ENCODE data around the gene FARP1. TPM values are rescaled to one million over a fixed set of nuclear protein-coding genes. Genes with fewer than 3 reads are reported as not detected.

Gene FARP1
- total and polyA plus RNA-seq, 10 of the 15 experiments (the other 5 are each of a cell fraction or from before 2014, with no cell fraction given): 0.17 to 6.9 (median 0.68) TPM

DNA sequence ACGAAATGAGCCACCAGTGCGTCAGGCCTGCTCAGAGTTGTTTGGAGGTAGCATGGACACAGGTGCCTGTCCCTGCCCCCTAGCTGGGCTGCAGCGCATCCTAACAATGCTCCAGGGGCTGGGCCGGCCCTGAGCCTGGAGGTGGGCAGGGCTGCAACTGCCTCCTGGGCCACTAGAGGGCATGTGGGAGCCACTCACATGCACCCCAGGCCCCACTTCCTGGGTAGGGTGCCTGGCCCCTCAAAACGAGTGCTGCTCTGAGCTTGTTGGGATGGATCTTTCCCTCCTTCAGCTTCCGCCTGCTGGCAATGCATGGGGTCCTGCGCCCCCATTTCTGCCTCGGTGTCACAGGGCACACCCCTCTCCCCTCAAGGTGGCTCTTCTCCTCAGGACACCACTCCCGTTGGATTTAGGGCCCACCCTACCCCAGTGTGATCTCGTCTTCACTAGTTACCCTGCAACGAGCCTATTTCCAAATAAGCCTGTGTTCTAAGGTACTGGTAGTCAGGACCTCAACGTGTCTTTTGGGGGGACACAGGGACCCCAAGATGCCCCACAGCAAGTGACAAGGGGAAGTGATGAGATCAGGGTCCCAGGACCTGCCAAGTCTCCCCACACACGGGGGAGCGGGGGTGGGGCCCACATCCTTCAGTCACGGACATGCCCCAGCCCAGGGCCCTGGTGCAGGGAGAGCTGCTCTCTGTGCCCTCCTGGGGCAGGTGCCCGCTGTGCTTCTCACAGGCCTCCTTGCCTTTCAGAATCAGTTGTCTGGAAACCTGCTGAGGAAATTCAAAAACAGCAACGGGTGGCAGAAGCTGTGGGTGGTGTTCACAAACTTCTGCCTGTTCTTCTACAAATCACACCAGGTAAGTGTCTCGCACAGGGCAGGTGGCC lies 302.7 kb downstream of the FARP1 start:
- H3K27ac ChIP-seq (ENCODE audit: control insufficient read depth, insufficient read depth): peak overlapping the region; percentile 53
- 3% methylated on average over 18 of the region's 18 CpGs for WGBS (ENCODE audit: insufficient coverage, insufficient replicate concordance, low lambda C conversion rate, missing lambda C conversion rate)
- no peaks in the 10 kb centered on the region for H3K9me3 ChIP-seq (replicated peaks; ENCODE audit: control insufficient read depth, insufficient read depth, low read length)
- no peak overlapping the region for H3K4me3 ChIP-seq
- CTCF ChIA-PET: interaction anchor here (0.5 to 9.1 kb wide), 39 partner anchors 9 to 745 kb away, joined by 3 to 135 read pairs (median 4); no protein-coding TSS in a partner anchor
- H2AFZ ChIP-seq (ENCODE audit: control insufficient read depth, low read depth, low read length): peak overlapping the region; percentile 37
- H4K20me1 ChIP-seq (ENCODE audit: control insufficient read depth, insufficient read depth): no peaks in the 10 kb centered on the region
- H3K4me2 ChIP-seq (ENCODE audit: control insufficient read depth, insufficient read depth): peak overlapping the region; percentile 50
- DNase-seq (ENCODE audit: low read depth, low spot score) (peak; percentile 17), FAIRE-seq (peak; percentile 87), ATAC-seq (peak; percentile 97)
- no TSS peak for BruUV-seq (replicated peaks)
- POLR2A ChIA-PET: no interaction called here
- no peak overlapping the region for H3K9ac ChIP-seq (ENCODE audit: control insufficient read depth, insufficient read depth, low read length)
- RAD21 ChIA-PET (ENCODE audit: unreplicated experiment): interaction anchor here (0.6 to 4.8 kb wide), 20 partner anchors 9 to 412 kb away, joined by 3 to 89 read pairs (median 4); no protein-coding TSS in a partner anchor
- no peaks in the 10 kb centered on the region for H3K79me2 ChIP-seq (ENCODE audit: control insufficient read depth, insufficient read depth, low read length)
- intact Hi-C loops (cut with micrococcal nuclease; ENCODE audit: unreplicated experiment) (loop anchor here (1.0 to 2.0 kb wide), 3 partner anchors 208 to 397 kb away; no protein-coding TSS in a partner anchor), in situ Hi-C loops (cut with MboI) (loop anchor here (5.0 to 10.0 kb wide), 3 partner anchors 212 to 591 kb away; no protein-coding TSS in a partner anchor)
- H3K4me1 ChIP-seq (ENCODE audit: control insufficient read depth, insufficient read depth, low read length): peaks cover 6% of the 10 kb centered on the region
- SMC1A ChIA-PET (ENCODE audit: uncharacterized antibody, unreplicated experiment): interaction anchor here (0.6 to 4.8 kb wide), 20 partner anchors 9 to 394 kb away, joined by 3 to 66 read pairs (median 4); no protein-coding TSS in a partner anchor
- peaks cover 0 to 2% of the 10 kb centered on the region in 2 experiments; a peak in 3 of 4 replicates for H3K36me3 ChIP-seq (ENCODE audit: control insufficient read depth in 2 of 2, insufficient read depth in 2 of 2, low read length in 1 of 2)
- no peaks in the 10 kb centered on the region for H3K27me3 ChIP-seq (replicated peaks in 1 of 2; ENCODE audit: control insufficient read depth in 2 of 2, insufficient read depth in 2 of 2, low read length in 1 of 2)
- TF ChIP-seq SMC3 (IDR thresholded peaks at IDR 0.05; ENCODE audit: borderline replicate concordance, low read length) (peak; percentile 95), CREB1 (IDR thresholded peaks at IDR 0.05; ENCODE audit: low read depth) (no peak), POLR2A (IDR thresholded peaks at IDR 0.05; ENCODE audit: low read depth, low read length) (no peak; the same call in 1 of the 2 replicates), MTA2 (IDR thresholded peaks at IDR 0.05; ENCODE audit: low read depth) (no peak), SRF (IDR thresholded peaks at IDR 0.05; ENCODE audit: low read depth in 2 of 2, low read length in 2 of 2) (0 out of 4 replicates have a peak, but pooled peaks of 1 of the 2 experiments have one; percentile 45), NFIC (IDR thresholded peaks at IDR 0.05; ENCODE audit: low read depth, low read length) (no peak), EP300 (IDR thresholded peaks at IDR 0.05; ENCODE audit: borderline replicate concordance in 1 of 2, control insufficient read depth in 1 of 2, low read depth in 2 of 2, low read length in 2 of 2) (no peak), RUNX3 (IDR thresholded peaks at IDR 0.05; ENCODE audit: low read length) (peak; percentile 18; the same call in 1 of the 2 replicates)
- TF ChIP-seq, protein P1, sequence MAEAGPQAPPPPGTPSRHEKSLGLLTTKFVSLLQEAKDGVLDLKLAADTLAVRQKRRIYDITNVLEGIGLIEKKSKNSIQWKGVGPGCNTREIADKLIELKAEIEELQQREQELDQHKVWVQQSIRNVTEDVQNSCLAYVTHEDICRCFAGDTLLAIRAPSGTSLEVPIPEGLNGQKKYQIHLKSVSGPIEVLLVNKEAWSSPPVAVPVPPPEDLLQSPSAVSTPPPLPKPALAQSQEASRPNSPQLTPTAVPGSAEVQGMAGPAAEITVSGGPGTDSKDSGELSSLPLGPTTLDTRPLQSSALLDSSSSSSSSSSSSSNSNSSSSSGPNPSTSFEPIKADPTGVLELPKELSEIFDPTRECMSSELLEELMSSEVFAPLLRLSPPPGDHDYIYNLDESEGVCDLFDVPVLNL (IDR thresholded peaks at IDR 0.05; ENCODE audit: low read depth, low read length): no peak
- TF ChIP-seq, protein P2, sequence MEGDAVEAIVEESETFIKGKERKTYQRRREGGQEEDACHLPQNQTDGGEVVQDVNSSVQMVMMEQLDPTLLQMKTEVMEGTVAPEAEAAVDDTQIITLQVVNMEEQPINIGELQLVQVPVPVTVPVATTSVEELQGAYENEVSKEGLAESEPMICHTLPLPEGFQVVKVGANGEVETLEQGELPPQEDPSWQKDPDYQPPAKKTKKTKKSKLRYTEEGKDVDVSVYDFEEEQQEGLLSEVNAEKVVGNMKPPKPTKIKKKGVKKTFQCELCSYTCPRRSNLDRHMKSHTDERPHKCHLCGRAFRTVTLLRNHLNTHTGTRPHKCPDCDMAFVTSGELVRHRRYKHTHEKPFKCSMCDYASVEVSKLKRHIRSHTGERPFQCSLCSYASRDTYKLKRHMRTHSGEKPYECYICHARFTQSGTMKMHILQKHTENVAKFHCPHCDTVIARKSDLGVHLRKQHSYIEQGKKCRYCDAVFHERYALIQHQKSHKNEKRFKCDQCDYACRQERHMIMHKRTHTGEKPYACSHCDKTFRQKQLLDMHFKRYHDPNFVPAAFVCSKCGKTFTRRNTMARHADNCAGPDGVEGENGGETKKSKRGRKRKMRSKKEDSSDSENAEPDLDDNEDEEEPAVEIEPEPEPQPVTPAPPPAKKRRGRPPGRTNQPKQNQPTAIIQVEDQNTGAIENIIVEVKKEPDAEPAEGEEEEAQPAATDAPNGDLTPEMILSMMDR (IDR thresholded peaks at IDR 0.05 in 2 of 3, conservative IDR thresholded peaks at IDR 0.05 in 1 of 3; ENCODE audit: control insufficient read depth in 2 of 3, extremely low read depth in 1 of 3, insufficient read depth in 1 of 3, low read depth in 3 of 3, low read length in 3 of 3): peak; percentile 90 to 100 (median 98); a peak in 5 of 6 replicates
- TF ChIP-seq, protein P3, sequence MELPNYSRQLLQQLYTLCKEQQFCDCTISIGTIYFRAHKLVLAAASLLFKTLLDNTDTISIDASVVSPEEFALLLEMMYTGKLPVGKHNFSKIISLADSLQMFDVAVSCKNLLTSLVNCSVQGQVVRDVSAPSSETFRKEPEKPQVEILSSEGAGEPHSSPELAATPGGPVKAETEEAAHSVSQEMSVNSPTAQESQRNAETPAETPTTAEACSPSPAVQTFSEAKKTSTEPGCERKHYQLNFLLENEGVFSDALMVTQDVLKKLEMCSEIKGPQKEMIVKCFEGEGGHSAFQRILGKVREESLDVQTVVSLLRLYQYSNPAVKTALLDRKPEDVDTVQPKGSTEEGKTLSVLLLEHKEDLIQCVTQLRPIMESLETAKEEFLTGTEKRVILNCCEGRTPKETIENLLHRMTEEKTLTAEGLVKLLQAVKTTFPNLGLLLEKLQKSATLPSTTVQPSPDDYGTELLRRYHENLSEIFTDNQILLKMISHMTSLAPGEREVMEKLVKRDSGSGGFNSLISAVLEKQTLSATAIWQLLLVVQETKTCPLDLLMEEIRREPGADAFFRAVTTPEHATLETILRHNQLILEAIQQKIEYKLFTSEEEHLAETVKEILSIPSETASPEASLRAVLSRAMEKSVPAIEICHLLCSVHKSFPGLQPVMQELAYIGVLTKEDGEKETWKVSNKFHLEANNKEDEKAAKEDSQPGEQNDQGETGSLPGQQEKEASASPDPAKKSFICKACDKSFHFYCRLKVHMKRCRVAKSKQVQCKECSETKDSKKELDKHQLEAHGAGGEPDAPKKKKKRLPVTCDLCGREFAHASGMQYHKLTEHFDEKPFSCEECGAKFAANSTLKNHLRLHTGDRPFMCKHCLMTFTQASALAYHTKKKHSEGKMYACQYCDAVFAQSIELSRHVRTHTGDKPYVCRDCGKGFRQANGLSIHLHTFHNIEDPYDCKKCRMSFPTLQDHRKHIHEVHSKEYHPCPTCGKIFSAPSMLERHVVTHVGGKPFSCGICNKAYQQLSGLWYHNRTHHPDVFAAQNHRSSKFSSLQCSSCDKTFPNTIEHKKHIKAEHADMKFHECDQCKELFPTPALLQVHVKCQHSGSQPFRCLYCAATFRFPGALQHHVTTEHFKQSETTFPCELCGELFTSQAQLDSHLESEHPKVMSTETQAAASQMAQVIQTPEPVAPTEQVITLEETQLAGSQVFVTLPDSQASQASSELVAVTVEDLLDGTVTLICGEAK (IDR thresholded peaks at IDR 0.05; ENCODE audit: borderline replicate concordance): no peak
- TF ChIP-seq, protein P4, sequence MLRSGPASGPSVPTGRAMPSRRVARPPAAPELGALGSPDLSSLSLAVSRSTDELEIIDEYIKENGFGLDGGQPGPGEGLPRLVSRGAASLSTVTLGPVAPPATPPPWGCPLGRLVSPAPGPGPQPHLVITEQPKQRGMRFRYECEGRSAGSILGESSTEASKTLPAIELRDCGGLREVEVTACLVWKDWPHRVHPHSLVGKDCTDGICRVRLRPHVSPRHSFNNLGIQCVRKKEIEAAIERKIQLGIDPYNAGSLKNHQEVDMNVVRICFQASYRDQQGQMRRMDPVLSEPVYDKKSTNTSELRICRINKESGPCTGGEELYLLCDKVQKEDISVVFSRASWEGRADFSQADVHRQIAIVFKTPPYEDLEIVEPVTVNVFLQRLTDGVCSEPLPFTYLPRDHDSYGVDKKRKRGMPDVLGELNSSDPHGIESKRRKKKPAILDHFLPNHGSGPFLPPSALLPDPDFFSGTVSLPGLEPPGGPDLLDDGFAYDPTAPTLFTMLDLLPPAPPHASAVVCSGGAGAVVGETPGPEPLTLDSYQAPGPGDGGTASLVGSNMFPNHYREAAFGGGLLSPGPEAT (IDR thresholded peaks at IDR 0.05; ENCODE audit: low read depth): no peak
